GM21447 (cell line): ENCODE data around the gene MX2.
"Not testable (repeated sequence)": the region's sequence is repeated elsewhere in the genome, so short reads cannot be mapped to it uniquely, and the experiment has no call there.

Experiments
- ATAC-seq: cut with Tn5 transposase; IDR thresholded peaks from one replicate; pipeline ENCODE4 v1.9.1; 2021; ENCODE audit not compliant: unreplicated experiment

The MX2 gene

GRCh38 chr21:41333752-41334151 is 28.1 kb upstream of the MX2 start:
- ATAC-seq = no peak

- ATAC-seq = no peak
Observed at GRCh38 chr21:41337515-41337914, 24.3 kb upstream of the MX2 start.

GRCh38 chr21:41338455-41338854 is 23.4 kb upstream of the MX2 start:
- no peak for ATAC-seq

- ATAC-seq = no peak
Observed at GRCh38 chr21:41342035-41342434, 19.8 kb upstream of the MX2 start.

GRCh38 chr21:41344146-41344545 is 17.7 kb upstream of the MX2 start:
- ATAC-seq = no peak

GRCh38 chr21:41345356-41345755 is 16.5 kb upstream of the MX2 start:
- ATAC-seq = no peak

GRCh38 chr21:41345934-41346685 is 15.7 kb upstream of the MX2 start:
- no peak for ATAC-seq

GRCh38 chr21:41346758-41347157 is 15.1 kb upstream of the MX2 start:
- ATAC-seq = no peak

- no peak for ATAC-seq
Observed at GRCh38 chr21:41348434-41348833, 13.4 kb upstream of the MX2 start.

GRCh38 chr21:41349126-41349525 is 12.7 kb upstream of the MX2 start:
- no peak for ATAC-seq

- ATAC-seq = no peak
Observed at GRCh38 chr21:41349619-41350390, 12.0 kb upstream of the MX2 start.

GRCh38 chr21:41350436-41351155 is 11.2 kb upstream of the MX2 start:
- no peak for ATAC-seq

- no peak for ATAC-seq
Observed at GRCh38 chr21:41357546-41357945, 4.3 kb upstream of the MX2 start.

- ATAC-seq = no peak
Observed at GRCh38 chr21:41358193-41359166, 3.3 kb upstream of the MX2 start.

- ATAC-seq = no peak
Observed at GRCh38 chr21:41359286-41359685, 2.5 kb upstream of the MX2 start.

GRCh38 chr21:41359754-41360071 is 2.1 kb upstream of the MX2 start:
- ATAC-seq = not testable (repeated sequence)

- ATAC-seq = no peak
Observed at GRCh38 chr21:41360072-41360821, 1.6 kb upstream of the MX2 start.

- ATAC-seq = no peak
Observed at GRCh38 chr21:41361053-41361785, 608 bp upstream of the MX2 start.

GRCh38 chr21:41362605-41363369 is 960 bp downstream of the MX2 start:
- no peak for ATAC-seq
